ENCODE measurements around the gene CSK.

DNA sequence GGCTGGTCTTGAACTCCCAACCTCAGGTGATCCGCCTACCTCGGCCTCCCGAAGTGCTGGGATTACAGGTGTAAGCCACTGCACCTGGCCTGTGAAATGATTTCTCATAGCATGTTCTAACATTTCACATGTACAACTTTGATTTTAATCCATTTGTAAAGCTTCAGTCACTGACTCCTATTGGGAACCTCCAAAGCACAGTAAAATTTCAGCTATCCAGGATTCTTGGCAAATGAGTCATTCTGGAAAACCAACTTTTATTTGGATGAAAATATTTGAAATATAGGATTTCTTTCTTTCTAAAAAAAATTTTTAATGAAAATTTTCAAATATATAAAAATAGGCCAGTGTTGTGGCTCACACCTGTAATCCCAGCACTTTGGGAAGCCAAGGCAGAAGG, 28.1 kb downstream of the CSK start:
- TF ChIP-seq, protein P1, sequence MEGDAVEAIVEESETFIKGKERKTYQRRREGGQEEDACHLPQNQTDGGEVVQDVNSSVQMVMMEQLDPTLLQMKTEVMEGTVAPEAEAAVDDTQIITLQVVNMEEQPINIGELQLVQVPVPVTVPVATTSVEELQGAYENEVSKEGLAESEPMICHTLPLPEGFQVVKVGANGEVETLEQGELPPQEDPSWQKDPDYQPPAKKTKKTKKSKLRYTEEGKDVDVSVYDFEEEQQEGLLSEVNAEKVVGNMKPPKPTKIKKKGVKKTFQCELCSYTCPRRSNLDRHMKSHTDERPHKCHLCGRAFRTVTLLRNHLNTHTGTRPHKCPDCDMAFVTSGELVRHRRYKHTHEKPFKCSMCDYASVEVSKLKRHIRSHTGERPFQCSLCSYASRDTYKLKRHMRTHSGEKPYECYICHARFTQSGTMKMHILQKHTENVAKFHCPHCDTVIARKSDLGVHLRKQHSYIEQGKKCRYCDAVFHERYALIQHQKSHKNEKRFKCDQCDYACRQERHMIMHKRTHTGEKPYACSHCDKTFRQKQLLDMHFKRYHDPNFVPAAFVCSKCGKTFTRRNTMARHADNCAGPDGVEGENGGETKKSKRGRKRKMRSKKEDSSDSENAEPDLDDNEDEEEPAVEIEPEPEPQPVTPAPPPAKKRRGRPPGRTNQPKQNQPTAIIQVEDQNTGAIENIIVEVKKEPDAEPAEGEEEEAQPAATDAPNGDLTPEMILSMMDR (conservative IDR thresholded peaks at IDR 0.05; ENCODE audit: low read depth in 2 of 2), result no peak
- TF ChIP-seq EZH2 (IDR thresholded peaks at IDR 0.05; ENCODE audit: low read depth, unreplicated experiment) (no peak), POLR2AphosphoS5 (IDR thresholded peaks at IDR 0.05; ENCODE audit: low read depth) (no peak), ZNF331 (CRISPR knock-in tag; IDR thresholded peaks at IDR 0.05; ENCODE audit: low read depth) (no peak), NANOG (IDR thresholded peaks at IDR 0.05; ENCODE audit: borderline replicate concordance) (no peak), EZH2phosphoT487 (IDR thresholded peaks at IDR 0.05; ENCODE audit: unreplicated experiment) (no peak), JUNB (IDR thresholded peaks at IDR 0.05; ENCODE audit: unreplicated experiment) (no peak), CREB1 (CRISPR knock-in tag; IDR thresholded peaks at IDR 0.05; ENCODE audit: low read depth) (no peak)

Data from GM23338 (cell line).